Tibial artery (tissue), 4 donors: ENCODE measurements around the gene ATP5F1B.
A peak's percentile ranks its signal among the peaks of the same experiment; 100 is the strongest.

Experiments
- DNase-seq, 2 donors: peaks; one replicate each; pipeline ENCODE4 v3.0.0-alpha.2; 2019
- H3K27ac ChIP-seq, 2 donors: fragments of 200-600 bp; sonication (generic) in 1 of 2; 1 replicate in 1 of 2; 2 replicates in 1 of 2; pipeline ENCODE4 v1.5.1; 2018 to 2019; ENCODE audit warnings: mild to moderate bottlenecking in 1 of 2
- H3K27me3 ChIP-seq, 2 donors: fragments of 200-600 bp; sonication (generic) in 1 of 2; one replicate each; pipeline versions ENCODE4 v1.5.1 to v1.6.0; 2016 to 2019
- H3K36me3 ChIP-seq, 3 donors: fragments of 200-600 bp; sonication (generic) in 2 of 3; one replicate each; pipeline ENCODE4 v1.5.1; 2016 to 2019; ENCODE audit warnings: mild to moderate bottlenecking in 2 of 3
- H3K4me1 ChIP-seq, 4 donors: fragments of 200-600 bp; sonication (generic) in 2 of 4; 1 replicate in 3 of 4; 2 replicates in 1 of 4; pipeline ENCODE4 v1.5.1; 2016 to 2019
- H3K4me3 ChIP-seq, 2 donors: fragments of 200-600 bp; sonication (generic) in 1 of 2; 1 replicate in 1 of 2; 2 replicates in 1 of 2; pipeline ENCODE4 v1.5.1; 2018 to 2019; ENCODE audit warnings: mild to moderate bottlenecking in 2 of 2
- H3K9me3 ChIP-seq, 3 donors: fragments of 200-600 bp; sonication (generic) in 1 of 3; one replicate each; pipeline ENCODE4 v1.5.1; 2016 to 2019
- intact Hi-C: fragments of 100-400 bp; cut with DNase I; formaldehyde crosslinking; loops from one replicate; pipeline ENCODE4 v1.15.0; 2023; ENCODE audit warnings: low total_unique reads
- TF ChIP-seq, protein P1 (sequence below), 2 experiments: fragments of 200-600 bp in 1 of 2; fragments of 450-650 bp in 1 of 2; IDR thresholded peaks; one replicate each; pipeline ENCODE4 v1.5.1; 2017 to 2019; ENCODE audit warnings: antibody characterized with exemption in 2 of 2, mild to moderate bottlenecking in 1 of 2, moderate library complexity in 1 of 2

The ATP5F1B gene

DNA sequence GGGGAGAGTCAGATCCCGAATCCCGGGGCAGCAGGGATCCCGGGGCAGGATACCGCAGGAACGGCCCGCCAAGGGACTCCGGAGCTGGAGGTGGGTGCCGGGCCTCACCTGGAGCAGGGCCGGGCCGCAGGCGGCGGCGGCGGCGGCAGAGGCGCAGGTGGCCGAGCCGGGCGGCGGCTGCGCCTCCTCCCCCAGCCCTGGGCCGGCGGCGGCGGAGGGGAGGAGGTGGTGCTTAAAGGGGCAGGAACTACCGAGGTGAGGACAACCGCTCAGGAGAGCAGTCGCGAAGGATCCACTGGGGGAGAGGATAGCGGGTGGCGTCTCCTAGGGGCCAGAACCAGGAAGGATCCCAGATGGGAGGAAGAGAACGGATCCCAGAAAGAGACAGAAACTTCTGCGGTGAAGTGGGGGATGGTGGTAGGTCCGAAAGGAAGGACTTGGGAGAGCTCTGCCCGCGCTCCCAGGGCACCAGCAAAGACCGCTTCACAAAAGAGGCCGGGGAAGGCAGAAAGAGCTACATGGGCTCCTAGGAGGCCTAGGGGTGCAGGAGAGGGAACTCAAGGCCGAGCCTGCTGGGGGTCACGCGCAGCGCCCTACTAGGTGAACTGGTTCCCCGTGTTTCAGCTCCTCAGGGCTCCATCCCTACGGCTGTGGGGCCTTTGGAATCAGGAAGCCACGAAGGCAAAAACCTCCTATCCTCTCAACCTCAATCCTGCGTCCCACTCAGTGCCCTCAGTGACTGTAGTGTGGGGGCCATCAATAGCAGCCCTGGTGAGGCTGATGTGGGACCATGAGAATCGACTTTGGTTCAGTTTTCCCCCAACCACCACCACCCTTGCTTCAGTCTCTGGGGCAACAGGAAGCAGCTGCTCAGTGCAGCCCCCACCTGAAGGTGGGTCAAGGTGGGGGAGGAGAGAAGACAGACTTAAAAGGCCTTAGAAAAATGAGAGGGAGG lies 10.7 kb downstream of the ATP5F1B start:
- H3K36me3 ChIP-seq: peaks cover 25 to 27% (median 26%) of the 10 kb centered on the region in 3 donors
- H3K9me3 ChIP-seq: no peaks in the 10 kb centered on the region
- peak; percentile 67 to 88 for DNase-seq
- peak overlapping the region; percentile 88 to 92 for H3K27ac ChIP-seq
- peaks cover 0 to 50% (median 46%) of the 10 kb centered on the region in 4 donors for H3K4me1 ChIP-seq
- no peaks in the 10 kb centered on the region for H3K27me3 ChIP-seq
- TF ChIP-seq, protein P1, sequence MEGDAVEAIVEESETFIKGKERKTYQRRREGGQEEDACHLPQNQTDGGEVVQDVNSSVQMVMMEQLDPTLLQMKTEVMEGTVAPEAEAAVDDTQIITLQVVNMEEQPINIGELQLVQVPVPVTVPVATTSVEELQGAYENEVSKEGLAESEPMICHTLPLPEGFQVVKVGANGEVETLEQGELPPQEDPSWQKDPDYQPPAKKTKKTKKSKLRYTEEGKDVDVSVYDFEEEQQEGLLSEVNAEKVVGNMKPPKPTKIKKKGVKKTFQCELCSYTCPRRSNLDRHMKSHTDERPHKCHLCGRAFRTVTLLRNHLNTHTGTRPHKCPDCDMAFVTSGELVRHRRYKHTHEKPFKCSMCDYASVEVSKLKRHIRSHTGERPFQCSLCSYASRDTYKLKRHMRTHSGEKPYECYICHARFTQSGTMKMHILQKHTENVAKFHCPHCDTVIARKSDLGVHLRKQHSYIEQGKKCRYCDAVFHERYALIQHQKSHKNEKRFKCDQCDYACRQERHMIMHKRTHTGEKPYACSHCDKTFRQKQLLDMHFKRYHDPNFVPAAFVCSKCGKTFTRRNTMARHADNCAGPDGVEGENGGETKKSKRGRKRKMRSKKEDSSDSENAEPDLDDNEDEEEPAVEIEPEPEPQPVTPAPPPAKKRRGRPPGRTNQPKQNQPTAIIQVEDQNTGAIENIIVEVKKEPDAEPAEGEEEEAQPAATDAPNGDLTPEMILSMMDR (IDR thresholded peaks at IDR 0.05): peak; percentile 15 to 26
- intact Hi-C loops: loop anchor here (5.0 kb wide), 1 partner anchor 43 kb away; no protein-coding TSS in a partner anchor
- peak overlapping the region; percentile 63 to 86 for H3K4me3 ChIP-seq

DNA sequence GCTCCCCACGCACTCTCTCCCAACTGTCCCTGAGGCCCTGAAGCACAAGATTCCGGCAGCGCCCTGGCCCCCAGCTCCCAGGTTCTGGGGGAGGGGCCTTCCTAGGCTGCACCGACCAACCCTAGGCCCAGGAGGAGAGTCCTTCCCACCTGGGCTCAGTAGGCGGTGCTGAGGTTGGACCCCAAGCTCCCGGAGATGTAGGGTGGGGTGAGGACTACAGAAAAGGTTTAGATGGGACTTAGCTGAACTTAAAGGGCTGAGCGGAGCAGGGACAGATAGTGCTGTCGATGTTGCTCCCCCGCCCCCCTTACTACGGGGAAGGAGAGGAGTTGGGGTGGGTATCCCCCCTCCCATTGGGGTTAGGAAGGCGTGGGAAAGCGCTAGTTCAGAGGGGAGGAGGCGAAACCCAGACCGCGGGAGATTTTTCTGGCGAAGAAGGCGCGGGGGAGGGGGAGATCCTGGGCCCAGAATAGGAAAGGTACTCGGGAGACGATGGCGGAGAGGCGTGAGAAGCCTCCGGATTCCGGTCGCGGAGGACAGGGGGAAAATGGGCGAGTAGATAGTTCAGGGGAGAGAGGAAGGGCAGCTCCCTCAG lies 11.4 kb downstream of the ATP5F1B start:
- no peaks in the 10 kb centered on the region for H3K9me3 ChIP-seq
- peaks cover 0 to 50% (median 46%) of the 10 kb centered on the region in 4 donors for H3K4me1 ChIP-seq
- peak; percentile 36 to 87 for DNase-seq
- H3K4me3 ChIP-seq: peak overlapping the region; percentile 63 to 86
- intact Hi-C loops: loop anchor here (5.0 kb wide), 1 partner anchor 42 kb away; no protein-coding TSS in a partner anchor
- H3K36me3 ChIP-seq: peaks cover 17 to 19% (median 19%) of the 10 kb centered on the region in 3 donors
- H3K27ac ChIP-seq: peak overlapping the region; percentile 88 to 92
- TF ChIP-seq, protein P1 (IDR thresholded peaks at IDR 0.05): no peak
- H3K27me3 ChIP-seq: no peaks in the 10 kb centered on the region

DNA sequence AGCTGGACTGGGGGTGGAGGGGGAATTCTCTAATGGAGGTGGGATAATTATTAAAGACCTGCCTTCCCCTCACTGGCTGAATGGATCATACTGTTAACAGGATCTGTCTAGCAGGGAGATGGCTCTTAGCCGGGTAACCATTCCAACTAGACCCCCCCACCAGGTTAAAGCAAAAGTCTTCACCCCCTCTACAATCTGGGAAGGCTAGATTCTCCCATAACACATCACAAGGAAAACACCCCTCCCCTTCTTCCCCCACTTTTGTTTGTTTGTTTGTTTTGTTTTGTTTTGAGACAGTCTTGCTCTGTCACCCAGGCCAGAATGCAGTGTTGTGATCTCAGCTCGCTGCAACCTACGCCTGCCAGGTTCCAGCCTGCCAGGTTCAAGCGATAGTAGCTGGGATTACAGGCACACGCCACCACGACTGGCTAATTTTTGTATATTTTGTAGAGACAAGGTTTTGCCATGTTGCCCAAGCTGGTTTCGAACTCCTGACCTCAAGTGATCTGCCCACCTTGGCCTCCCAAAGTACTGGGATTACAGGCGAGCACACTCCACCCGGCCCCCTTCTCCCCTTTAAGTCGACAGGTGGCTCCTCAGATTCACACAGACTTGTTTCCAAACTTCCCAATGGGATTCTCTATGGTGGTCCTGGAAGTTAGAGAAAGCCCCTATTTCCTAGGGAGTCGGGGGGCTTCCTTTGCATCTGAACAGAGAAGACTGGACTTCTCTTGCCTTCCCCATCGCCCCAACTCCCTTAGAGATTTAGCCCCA lies 12.1 kb downstream of the ATP5F1B start:
- no peak for DNase-seq
- H3K36me3 ChIP-seq: peaks cover 10 to 12% (median 12%) of the 10 kb centered on the region in 3 donors
- H3K4me3 ChIP-seq: peak overlapping the region; percentile 63 to 86
- intact Hi-C loops: loop anchor here (5.0 kb wide), 1 partner anchor 41 kb away; no protein-coding TSS in a partner anchor
- H3K27ac ChIP-seq: peak overlapping the region; percentile 88 to 92
- TF ChIP-seq, protein P1 (IDR thresholded peaks at IDR 0.05): no peak
- no peaks in the 10 kb centered on the region for H3K27me3 ChIP-seq
- H3K4me1 ChIP-seq: peaks cover 0 to 50% (median 46%) of the 10 kb centered on the region in 4 donors
- H3K9me3 ChIP-seq: no peaks in the 10 kb centered on the region

DNA sequence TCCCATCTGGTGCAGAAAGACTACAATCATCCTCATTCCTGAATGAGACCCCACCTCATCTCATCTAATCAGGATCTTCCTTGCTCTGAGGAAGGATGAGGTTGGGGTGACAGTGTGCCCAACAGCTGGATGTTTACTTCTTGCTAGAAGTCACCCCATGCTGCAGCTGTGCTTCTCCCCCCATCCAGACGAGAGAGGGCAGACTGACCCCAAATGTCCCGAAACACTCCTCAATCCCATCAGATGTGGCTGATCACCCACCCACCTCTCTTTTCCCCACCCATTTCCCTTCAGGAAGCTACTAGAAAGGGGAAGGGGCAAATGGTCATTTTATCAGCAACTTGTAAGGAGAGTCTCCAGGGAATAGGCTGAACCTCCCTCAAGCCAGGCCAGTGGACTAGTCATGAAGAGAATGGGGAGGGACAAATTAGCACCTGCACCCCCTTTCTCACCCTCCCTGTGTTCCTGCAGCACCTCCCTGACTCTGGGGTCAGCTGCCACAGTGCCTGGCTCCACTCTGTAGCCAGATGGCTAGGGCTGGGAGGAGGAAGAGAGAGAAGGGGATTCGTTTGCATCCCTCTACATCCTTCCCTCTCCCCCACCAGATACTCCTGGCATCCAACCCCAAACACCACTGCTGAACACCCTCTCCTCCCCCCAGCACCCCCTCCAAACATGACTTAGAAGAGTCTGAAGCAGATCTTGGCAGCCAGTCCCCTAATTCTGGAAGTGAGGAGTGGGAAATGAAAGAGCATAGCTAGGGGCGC lies 12.9 kb downstream of the ATP5F1B start:
- H3K27me3 ChIP-seq: no peaks in the 10 kb centered on the region
- H3K36me3 ChIP-seq: peaks cover 3 to 4% (median 4%) of the 10 kb centered on the region in 3 donors
- peak overlapping the region; percentile 63 to 86 for H3K4me3 ChIP-seq
- DNase-seq: no peak
- intact Hi-C loops: loop anchor here (5.0 kb wide), 1 partner anchor 41 kb away; no protein-coding TSS in a partner anchor
- peak overlapping the region; percentile 88 to 92 for H3K27ac ChIP-seq
- peaks cover 0 to 58% (median 52%) of the 10 kb centered on the region in 4 donors for H3K4me1 ChIP-seq
- TF ChIP-seq, protein P1 (IDR thresholded peaks at IDR 0.05): no peak
- no peaks in the 10 kb centered on the region for H3K9me3 ChIP-seq
